ENCODE data around the gene MINDY1.

The MINDY1 gene

DNA sequence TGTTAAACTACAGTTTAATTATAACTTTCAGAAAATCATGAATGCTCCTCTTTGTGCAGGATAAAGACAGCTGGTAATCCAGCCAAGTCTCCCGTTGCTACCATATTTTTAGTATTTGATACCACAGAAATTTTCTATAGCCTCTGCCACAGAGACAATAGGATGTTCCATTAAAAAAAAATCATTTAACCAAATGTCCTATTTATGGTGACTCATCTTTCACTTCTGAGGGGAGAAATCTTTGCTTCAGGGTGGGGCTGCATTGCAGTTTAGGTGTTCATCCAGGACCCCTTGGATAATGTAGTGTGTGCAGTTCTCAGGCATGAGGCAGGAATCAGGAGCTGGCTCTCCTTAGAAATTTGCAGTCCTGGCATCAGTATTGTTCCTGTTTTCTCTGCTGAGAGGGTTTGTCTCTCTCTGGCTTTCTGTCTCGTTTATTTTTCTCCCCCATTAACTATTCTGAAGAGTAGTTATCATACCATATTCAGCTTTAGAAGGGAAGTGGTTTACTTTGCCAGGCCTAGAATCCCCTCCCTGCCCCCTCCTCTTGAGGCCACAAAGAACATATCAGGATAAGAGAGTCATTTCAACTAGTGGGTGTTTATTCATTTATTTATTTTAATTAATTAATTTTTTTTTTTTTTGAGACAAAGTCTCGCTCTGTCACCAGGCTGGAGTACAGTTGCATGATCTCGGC is 4.6 kb upstream of the MINDY1 start:
- DNase-seq (ENCODE audit: low spot score), result peak; percentile 1

DNA sequence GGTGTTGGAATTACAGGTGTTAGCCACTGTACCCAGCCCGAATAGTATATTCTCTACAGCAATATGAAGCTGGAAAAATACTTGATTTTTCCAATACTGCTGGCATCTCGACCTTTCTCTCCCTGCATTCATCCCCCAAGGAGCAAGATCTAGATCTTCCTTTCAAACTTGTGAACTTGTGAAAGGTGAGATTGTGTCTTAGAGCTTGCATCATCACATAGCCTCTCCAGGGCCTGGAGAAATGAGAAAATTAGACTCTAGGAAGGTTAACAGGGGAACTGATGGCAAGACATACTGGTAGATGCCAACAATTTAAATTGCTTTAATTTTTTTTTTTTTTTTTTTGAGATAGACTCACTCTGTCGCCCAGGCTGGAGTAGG is 3.6 kb upstream of the MINDY1 start:
- no peak for DNase-seq (ENCODE audit: low spot score)

DNA sequence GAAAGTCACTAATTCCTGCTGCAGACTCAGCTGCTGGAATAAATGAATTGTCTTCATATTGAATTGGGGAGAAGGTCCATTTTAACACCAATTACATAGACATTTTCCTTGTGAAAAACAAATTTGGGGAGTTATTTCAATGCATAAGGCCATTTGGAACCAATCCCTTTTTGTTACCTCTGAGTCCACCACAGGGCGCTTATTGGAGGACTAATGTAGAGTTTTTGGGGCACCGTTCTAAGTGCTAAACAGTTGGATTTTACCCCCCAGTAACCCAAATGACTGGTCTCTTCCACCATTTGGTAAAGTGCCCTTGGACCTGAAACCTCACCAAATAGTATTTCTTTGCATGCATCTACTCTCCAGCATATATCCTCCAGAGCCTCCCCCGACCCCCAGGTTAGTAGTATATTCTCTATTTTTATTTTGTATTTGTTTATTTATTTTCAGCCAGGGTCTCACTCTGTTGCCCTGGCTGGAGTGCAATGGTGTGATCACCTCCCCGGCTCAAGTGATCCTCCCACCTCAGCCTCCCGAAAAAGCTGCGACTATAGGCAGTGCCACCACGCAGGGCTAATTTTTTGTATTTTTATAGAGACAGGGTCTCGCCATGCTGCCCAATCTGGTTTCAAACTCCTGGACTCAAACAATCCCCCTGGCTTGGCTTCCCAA is 3.1 kb upstream of the MINDY1 start:
- no peak for DNase-seq (ENCODE audit: low spot score)

DNA sequence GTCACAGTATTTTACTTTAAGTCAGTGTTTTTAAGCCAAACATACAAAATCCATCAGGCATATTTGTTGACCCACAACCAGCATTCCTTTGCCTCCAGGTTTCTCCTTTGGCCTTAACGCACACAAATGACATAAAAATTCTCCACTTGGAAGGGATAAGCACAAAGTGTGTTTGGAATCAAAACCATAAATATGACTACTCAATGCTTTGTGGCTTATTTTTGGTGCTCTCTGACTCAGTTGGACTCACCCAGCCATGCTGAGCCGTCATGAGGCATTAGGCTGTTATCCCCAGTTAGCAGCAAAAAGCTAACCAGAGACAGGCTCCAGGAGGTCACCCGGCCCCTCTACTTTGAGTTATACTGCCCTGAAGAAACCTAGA is 2.5 kb upstream of the MINDY1 start:
- DNase-seq (ENCODE audit: low spot score), result no peak

DNA sequence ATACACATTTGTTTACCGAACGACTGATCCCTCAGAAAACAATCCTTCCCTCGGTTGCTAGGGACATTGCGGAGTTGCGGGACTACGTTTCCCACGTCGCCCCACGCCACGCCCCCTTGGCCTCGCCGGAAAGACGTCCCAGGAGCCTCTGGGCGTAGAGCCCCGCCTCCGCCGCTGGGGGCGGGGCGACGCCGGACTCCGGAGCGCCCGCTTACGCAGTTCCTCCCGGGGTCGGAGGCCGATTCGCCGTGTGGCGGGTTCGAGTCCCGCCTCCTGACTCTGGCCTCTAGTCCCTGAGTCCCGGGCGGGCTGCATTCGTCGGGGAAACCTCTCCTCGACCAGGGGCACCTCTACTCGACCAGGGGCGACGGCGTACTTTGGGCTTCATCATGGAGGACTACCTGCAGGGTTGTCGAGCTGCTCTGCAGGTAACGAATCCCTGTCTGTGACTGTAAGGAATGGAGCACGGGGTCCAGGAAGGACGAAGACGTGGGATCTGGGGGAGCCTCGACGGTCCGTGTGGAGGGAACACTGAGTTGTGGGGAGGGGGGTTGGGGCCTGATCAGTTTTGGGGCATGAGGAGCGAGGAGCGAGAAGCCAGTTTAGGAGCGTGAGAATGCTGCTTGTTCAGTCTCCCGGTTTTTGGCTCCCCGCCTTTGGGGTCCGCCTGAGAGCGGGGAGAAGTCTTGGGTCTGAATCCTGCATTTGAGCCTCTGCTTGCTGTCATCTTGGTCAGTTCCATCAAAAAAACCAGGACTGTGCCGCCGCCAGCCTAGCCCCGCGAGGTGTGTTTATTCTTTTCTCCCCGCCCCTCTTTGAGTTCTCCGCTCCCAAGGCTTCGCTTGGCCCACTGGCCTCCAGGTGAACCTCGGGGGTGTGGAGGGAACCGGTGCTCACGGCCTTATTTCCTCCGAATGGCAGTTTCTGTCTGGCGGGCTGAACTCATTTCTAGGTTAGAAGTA is 1.8 kb upstream of the MINDY1 start, which contains the start of gene PRUNE1:
PRUNE1 (plus strand) TSS at position 206 of the 962 bp plus-strand sequence; CDS start at position 390, 184 bp downstream.
- DNase-seq (ENCODE audit: low spot score), result peak; percentile 98

DNA sequence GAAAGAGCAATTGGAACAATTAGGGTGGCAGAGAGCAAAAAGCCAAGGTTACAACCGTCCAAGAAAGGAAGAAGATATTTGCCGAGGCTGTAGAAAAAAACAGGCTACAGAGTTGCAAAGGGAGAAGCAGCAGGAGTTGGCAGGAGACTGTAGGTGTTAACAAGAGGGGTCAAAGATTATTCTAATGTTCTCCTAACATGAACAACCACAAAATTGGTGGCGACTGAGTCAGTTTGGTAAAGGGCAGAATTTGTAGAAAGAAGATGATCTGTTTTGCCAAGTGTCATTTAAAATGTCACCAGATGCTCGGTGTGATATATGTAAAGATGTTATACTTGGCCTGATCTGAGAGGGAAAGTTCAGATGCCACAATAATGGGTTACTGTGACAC is 1.1 kb upstream of the MINDY1 start:
- DNase-seq (ENCODE audit: low spot score), result no peak

DNA sequence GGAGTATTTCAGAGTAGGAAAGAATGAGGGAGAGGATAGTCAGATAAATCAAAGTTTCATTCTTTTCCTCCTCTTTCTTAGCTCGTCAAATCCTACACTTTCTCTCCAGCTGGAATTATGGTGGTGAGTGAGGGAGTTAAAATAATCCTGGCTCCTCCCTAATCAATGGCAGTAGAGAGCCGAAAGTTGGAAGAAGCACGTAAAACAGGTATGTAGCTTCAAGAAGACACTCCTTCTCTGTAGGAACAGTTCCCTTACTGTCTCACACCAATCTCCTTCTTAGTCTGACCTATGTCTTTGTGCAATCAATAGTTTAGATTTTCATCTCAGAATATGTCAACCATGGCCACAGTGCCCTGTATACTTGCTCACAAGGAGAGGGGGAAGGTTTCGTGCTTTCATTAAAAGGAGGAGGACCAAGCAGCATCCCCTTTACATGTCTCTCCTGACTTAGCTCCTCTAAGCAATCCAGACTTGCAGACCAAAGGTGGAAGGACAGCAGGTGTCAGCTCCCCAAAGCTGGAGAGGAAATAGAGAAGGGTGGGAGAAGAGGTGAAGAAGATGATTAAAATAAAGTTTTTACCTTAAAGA is 878 bp downstream of the MINDY1 start:
- DNase-seq (ENCODE audit: low spot score), result peak; percentile 35

DNA sequence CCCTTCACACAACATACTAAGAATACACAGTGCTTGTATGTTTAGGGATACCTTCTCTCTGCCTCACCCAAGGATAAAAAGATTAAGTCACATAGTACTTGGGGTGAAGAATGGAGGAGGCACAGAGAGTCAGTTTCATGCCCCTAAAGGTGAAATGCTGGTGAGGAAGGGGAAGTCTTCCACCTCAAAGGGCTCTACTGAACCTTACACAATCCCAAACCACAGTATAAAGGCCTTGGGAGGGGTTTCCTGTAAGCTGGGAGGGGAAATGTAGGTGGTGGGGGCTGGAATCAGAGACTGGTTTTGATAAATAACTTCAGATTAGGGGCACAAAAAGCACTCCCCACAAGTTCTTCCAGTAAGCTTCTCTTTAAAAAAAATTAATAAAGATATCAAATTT is 3.5 kb downstream of the MINDY1 start:
- DNase-seq (ENCODE audit: low spot score), result no peak

DNA sequence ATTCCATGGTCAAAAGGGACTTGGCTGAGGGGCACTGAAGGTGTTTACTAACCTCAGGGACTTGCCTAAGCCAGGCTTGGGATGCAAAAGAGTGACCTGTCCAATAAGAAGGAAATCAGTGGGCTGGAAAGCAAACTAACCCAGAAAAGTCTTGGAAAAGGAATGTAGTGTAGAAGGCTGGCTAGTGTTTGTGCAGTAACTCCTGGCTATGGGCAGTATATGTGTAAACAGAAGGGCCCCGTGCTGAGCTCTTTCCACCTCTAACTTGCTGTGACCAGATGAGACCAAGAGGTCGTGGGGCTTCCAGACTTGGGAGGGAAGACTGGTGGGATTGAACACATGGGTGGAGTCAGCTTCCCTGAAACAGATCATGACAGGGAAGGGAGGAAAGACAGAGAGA is 4.1 kb downstream of the MINDY1 start:
- DNase-seq (ENCODE audit: low spot score), result no peak

DNA sequence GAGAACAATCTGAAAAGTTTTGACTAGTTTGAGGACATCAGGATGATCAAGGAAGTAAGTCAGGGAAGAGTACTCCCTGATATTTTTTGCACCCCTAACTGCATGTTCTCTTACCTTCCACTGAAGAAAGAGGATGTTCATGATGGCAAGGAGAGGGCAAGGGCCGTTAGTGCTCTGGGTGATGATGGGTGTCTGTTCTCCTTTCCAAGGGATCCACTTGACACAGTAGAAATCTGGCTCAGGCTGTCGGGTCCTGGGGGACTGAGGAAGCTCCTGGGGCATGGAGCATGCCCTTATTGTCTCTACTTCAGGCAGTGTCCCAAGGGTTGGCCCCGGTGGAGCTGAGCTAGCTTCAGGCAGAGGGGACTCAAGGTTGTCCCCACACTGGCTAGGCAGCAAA is 4.7 kb downstream of the MINDY1 start:
- no peak for DNase-seq (ENCODE audit: low spot score)

DNA sequence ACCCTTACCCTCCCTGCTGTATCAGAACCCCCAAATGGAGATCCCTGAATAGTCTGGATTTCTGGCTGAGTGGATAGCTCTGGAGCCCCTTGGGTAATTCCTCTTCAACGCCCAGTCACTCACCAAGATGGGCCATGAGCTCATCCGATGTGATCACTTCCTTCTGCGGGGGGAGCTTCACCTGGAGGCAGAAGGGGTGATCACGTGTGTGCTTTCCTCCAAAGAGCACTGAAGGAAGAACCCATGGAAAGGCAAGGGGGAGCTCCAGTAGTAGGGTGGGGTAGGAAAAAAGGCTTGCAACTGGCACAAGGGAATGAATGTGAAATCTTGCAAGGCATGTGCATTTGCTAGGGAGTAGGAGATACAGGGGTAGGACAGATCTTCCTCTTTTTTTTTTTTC is 5.1 kb downstream of the MINDY1 start:
- DNase-seq (ENCODE audit: low spot score), result no peak

DNA sequence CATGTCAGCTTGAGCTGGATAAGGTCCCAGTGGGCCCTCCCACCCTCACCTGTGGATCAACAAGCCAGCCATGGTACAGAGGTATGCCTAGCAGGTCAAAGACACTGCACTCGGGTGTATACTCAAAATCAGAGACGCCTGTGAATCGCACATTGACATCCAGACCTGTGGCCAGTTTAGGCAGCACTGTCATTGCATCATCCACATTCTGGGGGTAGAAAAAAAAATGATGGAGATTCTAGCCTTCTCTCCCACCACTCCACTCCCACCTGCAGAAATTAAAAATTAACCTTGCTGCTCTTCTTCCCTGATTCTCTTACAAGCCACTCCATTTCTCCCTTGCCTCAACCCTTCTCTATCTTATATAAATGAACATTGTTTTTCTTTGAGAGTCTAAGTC is 6.3 kb downstream of the MINDY1 start:
- DNase-seq (ENCODE audit: low spot score), result no peak

DNA sequence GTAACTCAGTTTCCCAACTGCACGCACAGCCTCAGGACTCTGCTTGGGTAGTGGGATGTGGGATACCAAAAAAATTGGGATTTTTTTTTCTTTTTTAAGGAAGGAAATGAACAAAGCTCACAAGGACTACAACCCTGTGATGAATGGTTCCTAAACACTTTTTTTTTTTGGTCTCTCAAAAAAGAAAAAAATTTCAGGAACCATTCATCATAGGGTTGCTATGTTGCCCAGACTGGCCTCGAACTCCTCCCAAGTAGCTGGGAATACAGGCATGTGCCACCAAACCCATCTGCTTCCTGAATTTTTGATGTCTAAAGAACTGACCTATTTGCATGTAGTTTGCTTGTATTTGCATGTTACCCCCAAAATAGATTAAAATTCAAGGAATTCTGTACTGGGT is 6.8 kb downstream of the MINDY1 start:
- DNase-seq (ENCODE audit: low spot score), result no peak

DNA sequence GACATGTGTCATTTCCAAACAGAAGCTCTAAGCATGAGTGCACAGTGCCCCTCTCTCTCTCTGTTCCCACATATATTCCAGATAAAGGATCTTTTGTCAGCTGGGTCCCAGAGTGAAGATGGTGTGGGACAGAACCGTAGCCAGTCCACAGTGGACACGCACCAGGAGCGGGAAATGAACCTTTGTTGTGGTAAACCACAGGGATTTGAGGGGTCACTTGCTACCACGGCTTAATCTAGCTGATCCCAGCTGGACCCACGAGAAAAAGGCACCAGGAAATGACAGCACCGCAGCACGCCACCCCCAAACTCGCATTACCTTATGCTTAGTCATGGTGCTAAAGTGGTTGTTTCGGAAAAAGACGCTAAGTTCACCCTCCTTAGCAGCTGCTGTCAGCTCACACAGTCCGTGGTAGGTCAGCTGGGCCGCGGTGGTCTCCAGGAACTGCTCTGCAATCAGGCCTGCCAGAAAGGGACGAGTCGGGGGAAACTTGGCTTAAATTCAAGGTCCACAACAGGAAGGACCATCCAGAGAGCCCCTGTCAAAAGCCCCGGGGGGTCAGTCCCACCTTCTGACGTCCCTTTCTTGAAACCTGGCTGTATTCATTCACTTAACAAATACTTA is 7.5 kb downstream of the MINDY1 start:
- no peak for DNase-seq (ENCODE audit: low spot score)

DNA sequence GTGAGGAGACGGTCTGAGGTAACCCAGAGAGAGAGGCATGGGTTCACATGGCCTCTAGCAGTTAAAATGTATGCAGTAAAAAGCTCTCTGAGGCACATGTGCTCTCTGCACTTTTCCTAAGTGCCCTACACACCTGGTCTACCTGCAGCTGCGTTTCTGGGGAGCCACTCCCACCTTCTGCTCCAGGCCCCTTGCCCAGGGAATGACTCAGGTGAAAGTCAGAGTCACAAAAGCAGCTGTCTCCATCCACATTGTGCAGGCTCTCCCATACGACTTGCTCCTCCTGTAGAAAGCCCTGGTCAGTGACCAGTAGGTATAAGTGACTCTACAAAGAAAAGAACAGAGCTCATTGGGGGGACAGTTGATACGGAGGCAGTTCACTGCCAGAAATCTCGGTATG is 8.8 kb downstream of the MINDY1 start:
- no peak for DNase-seq (ENCODE audit: low spot score)

DNA sequence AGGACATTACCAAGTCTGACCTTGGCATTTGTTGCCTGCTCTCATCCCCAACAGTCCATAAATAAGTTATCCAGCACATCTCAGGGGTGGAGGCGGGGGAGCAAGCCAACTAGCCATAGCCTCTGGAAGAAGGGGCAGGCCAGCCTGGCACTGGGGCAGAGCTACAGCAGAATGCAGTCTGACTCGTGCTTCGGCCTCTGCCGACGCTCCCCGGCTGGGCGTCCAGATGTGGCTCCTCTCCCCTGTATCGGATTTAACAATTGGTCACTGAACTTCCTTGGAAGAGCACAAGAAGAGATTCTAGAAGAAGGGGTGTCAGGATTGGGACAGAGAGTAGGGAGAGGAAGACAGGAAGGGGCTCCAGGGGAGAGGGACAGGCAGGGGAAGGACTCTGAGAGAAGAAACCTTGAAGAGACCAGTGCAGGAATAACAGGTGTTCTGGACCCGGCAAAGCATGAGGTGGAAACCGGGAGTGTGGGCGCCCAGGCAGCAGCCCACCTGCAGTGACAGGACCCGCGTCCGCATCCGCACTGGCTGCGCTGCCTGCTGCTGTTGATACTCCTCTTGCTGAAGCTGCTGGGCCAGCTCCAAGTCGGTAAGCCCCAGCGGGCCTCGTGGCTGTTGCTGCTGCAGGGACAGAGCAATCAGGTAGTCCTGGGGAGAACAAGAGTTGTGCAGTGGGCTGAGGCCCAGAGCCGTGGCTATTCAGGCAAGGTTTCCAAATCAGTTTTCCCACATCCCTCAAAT is 9.4 kb downstream of the MINDY1 start:
- DNase-seq (ENCODE audit: low spot score), result no peak

DNA sequence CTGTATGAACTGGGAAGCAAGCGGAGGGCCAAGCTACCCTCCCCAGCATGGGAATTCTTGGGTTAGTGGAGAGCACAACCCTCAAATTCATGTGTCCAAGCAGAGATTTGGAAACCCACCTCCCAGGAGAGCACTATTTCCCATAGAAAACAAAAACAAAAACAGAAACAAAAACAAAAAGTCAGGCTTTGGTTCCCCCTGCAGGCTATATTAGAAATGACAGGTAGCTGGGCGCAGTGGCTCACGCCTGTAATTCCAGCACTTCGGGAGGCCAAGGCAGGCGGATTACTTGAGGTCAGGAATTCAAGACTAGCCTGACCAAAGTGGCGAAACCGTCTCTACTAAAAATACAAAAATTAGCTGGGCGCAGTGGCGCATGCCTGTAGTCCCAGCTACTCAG is 10.8 kb downstream of the MINDY1 start:
- peak; percentile 71 for DNase-seq (ENCODE audit: low spot score)

DNA sequence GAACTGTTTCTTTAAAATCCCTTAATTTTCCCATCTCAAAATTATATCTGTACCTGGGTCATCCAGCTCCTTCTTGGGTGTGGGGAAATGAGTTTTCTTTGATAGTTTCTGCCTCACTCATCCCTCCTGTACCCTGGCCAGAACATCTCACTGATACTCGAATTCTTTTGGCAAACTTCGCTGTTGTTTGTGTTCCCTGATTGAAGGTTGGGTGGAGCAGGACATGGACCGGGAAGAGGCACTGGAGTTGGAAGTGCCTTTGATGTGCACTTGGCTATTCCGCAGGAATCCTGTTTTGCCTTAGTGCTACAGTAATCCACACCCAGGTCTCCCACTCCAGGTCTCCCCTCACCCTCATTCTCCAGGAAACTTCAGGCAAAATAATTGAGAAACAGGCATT is 11.2 kb downstream of the MINDY1 start:
- no peak for DNase-seq (ENCODE audit: low spot score)

DNA sequence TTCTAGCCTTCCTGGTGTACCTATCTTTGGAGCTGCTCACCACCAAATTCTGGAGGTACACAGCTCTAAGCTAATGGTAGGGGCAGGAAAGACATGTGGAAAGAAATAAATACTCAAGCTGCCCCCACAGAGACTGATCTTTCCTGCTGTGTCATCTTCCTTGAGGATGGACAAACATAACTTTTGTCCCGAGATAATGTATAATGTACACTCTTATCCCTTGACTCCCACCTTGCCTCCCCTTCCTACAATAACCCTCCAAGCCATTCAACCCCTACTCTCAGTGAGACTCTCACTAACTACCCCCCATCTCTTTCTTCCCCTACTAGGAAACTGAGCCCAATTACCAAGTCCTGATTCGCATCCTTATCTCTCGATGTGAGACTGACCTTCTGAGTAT is 12.5 kb downstream of the MINDY1 start:
- no peak for DNase-seq (ENCODE audit: low spot score)

DNA sequence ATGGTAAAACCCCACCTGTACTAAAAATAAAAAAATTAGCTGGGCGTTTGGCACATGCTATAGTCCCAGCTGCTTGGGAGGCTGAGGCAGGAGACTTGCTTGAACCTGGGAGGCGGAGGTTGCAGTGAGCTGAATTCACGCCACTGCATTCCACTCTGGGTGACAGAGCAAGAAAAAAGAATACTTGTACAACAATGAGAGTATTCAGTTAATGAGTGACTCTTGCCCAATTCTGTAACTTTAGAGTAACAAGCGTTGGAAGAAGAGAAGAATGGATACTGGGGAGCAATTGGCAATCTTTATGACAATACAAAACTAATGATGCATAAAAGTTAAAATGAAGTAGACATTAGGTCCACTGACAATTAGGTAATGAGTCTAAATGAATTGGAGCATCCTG is 14.1 kb downstream of the MINDY1 start:
- no peak for DNase-seq (ENCODE audit: low spot score)

DNA sequence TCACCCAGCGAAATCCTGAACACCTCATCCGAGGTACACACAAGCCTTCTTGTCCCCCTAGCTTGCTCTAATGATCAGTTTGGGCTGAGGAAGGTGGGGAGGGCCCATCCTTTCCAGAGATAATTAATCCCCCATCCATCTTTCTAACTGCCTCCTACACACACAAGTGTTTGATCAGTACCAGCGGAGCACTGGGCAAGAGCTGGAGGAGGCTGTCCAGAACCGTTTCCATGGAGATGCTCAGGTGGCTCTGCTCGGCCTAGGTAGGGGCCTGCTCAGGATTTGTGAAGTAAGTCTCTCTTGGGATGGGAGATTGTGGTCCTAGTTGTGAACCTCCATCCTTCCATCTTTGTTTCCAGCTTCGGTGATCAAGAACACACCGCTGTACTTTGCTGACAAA is 18.8 kb downstream of the MINDY1 start:
- DNase-seq (ENCODE audit: low spot score), result no peak

Data from NAMALWA (cell line).